ENCODE results near the gene ARSK. TPM values are rescaled to one million over a fixed set of nuclear protein-coding genes. Genes with fewer than 3 reads are reported as not detected.

The ARSK gene
- total and polyA plus RNA-seq, 2 donors from 2014 or later: 4.5 to 5.9 TPM

DNA sequence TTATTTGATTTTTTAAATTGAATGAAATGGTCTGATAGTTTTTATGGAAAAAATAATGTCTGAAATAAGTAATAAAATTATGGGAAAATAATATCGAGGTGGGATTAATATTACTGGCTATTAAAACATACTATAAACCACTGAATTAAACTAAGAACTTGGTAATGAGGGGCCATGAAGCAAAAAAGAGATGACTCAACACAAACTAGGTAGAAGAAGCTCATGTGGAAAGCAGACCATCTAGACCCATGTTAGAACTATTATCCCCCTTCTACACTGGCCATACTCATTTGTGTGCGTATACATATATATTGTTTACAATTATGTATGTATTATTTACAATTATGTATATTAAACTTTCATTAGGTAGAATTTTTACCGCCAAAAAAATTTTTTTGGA, 56.5 kb downstream of the ARSK start:
- no peak for FAIRE-seq
- Histone ChIP-seq H3K36me3 (ENCODE audit: control insufficient read depth in 2 of 3, insufficient read depth in 3 of 3, low read length in 3 of 3) (no peaks in the 10 kb centered on the region), H3K9ac (ENCODE audit: low read length in 3 of 3) (no peak overlapping the region), H3K4me1 (ENCODE audit: control insufficient read depth in 2 of 3, insufficient read depth in 2 of 3, low read depth in 1 of 3, low read length in 3 of 3) (no peaks in the 10 kb centered on the region), H3K27ac (ENCODE audit: low read depth in 2 of 2, low read length in 2 of 2) (no peak overlapping the region), H3K4me3 (ENCODE audit: low read length in 3 of 3) (no peak overlapping the region), H3K27me3 (ENCODE audit: control insufficient read depth, insufficient read depth, low read length) (no peaks in the 10 kb centered on the region), H3K9me3 (ENCODE audit: control insufficient read depth in 2 of 3, insufficient read depth in 1 of 3, low read length in 3 of 3) (no peaks in the 10 kb centered on the region)
- DNase-seq: no peak
- TF ChIP-seq, protein P1, sequence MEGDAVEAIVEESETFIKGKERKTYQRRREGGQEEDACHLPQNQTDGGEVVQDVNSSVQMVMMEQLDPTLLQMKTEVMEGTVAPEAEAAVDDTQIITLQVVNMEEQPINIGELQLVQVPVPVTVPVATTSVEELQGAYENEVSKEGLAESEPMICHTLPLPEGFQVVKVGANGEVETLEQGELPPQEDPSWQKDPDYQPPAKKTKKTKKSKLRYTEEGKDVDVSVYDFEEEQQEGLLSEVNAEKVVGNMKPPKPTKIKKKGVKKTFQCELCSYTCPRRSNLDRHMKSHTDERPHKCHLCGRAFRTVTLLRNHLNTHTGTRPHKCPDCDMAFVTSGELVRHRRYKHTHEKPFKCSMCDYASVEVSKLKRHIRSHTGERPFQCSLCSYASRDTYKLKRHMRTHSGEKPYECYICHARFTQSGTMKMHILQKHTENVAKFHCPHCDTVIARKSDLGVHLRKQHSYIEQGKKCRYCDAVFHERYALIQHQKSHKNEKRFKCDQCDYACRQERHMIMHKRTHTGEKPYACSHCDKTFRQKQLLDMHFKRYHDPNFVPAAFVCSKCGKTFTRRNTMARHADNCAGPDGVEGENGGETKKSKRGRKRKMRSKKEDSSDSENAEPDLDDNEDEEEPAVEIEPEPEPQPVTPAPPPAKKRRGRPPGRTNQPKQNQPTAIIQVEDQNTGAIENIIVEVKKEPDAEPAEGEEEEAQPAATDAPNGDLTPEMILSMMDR (IDR thresholded peaks at IDR 0.05; ENCODE audit: borderline replicate concordance, extremely low read depth, insufficient read depth): no peak
- intact Hi-C loops (cut with DNase I): no loop called here

DNA sequence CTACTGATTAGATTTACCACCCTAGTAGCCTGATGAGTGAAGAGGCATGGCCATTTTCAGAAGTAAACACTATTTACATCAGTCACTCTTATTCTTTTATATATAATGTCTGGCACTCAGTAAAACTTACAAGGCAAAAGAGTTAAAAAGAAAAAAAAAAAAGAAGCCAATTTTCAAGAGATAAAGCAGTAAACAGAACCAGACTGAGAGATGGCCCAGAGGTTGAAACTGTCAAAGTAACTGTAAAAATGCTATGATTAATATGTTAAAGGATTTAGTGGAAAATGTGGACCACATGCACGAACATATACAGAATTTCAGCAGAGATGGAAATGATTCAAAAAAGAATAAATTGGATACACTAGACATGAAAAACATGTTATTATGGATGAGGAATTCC, 58.6 kb downstream of the ARSK start:
- H3K27ac ChIP-seq (ENCODE audit: low read depth in 2 of 2, low read length in 2 of 2): no peak overlapping the region
- DNase-seq: no peak
- no peaks in the 10 kb centered on the region for H3K4me1 ChIP-seq (ENCODE audit: control insufficient read depth in 2 of 3, insufficient read depth in 2 of 3, low read depth in 1 of 3, low read length in 3 of 3)
- no peak for FAIRE-seq
- no peak overlapping the region for H3K4me3 ChIP-seq (ENCODE audit: low read length in 3 of 3)
- H3K9me3 ChIP-seq (ENCODE audit: control insufficient read depth in 2 of 3, insufficient read depth in 1 of 3, low read length in 3 of 3): no peaks in the 10 kb centered on the region
- no peaks in the 10 kb centered on the region for H3K36me3 ChIP-seq (ENCODE audit: control insufficient read depth in 2 of 3, insufficient read depth in 3 of 3, low read length in 3 of 3)
- no peaks in the 10 kb centered on the region for H3K27me3 ChIP-seq (ENCODE audit: control insufficient read depth, insufficient read depth, low read length)
- TF ChIP-seq, protein P1 (IDR thresholded peaks at IDR 0.05; ENCODE audit: borderline replicate concordance, extremely low read depth, insufficient read depth): no peak
- no peak overlapping the region for H3K9ac ChIP-seq (ENCODE audit: low read length in 3 of 3)
- intact Hi-C loops (cut with DNase I): no loop called here

DNA sequence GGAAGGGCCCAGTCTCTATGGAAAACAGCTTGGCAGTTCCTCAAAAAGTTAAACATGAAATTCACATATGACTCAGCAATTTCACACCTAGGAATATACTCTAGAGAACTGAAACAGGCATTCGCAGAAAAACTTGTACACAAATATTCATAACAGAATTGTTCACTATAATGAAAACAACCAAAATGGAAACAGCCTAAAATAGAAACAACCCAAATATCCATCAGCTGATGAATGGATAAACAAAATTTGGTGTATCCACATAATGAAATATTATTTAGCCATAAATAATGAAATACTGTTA, 60.2 kb downstream of the ARSK start:
- no peak overlapping the region for H3K4me3 ChIP-seq (ENCODE audit: low read length in 3 of 3)
- H3K36me3 ChIP-seq (ENCODE audit: control insufficient read depth in 2 of 3, insufficient read depth in 3 of 3, low read length in 3 of 3): no peaks in the 10 kb centered on the region
- no peak overlapping the region for H3K27ac ChIP-seq (ENCODE audit: low read depth in 2 of 2, low read length in 2 of 2)
- peaks cover 0 to 4% (median 0%) of the 10 kb centered on the region in 3 donors for H3K4me1 ChIP-seq (ENCODE audit: control insufficient read depth in 2 of 3, insufficient read depth in 2 of 3, low read depth in 1 of 3, low read length in 3 of 3)
- peaks cover 6% of the 10 kb centered on the region for H3K27me3 ChIP-seq (ENCODE audit: control insufficient read depth, insufficient read depth, low read length)
- no peak for DNase-seq
- no peaks in the 10 kb centered on the region for H3K9me3 ChIP-seq (ENCODE audit: control insufficient read depth in 2 of 3, insufficient read depth in 1 of 3, low read length in 3 of 3)
- no peak for FAIRE-seq
- TF ChIP-seq, protein P1 (IDR thresholded peaks at IDR 0.05; ENCODE audit: borderline replicate concordance, extremely low read depth, insufficient read depth): no peak
- H3K9ac ChIP-seq (ENCODE audit: low read length in 3 of 3): no peak overlapping the region
- intact Hi-C loops (cut with DNase I): no loop called here

GRCh38 chr5:95617057-95617456, 62.2 kb downstream of the ARSK start:
- H3K27me3 ChIP-seq (ENCODE audit: control insufficient read depth, insufficient read depth, low read length): peaks cover 6% of the 10 kb centered on the region
- H3K9ac ChIP-seq (ENCODE audit: low read length in 3 of 3): no peak overlapping the region
- H3K36me3 ChIP-seq (ENCODE audit: control insufficient read depth in 2 of 3, insufficient read depth in 3 of 3, low read length in 3 of 3): no peaks in the 10 kb centered on the region
- TF ChIP-seq, protein P1 (IDR thresholded peaks at IDR 0.05; ENCODE audit: borderline replicate concordance, extremely low read depth, insufficient read depth): no peak
- FAIRE-seq (no peak), DNase-seq (no peak)
- intact Hi-C loops (cut with DNase I): no loop called here
- H3K27ac ChIP-seq (ENCODE audit: low read depth in 2 of 2, low read length in 2 of 2): no peak overlapping the region
- H3K4me3 ChIP-seq (ENCODE audit: low read length in 3 of 3): no peak overlapping the region
- H3K4me1 ChIP-seq (ENCODE audit: control insufficient read depth in 2 of 3, insufficient read depth in 2 of 3, low read depth in 1 of 3, low read length in 3 of 3): peaks cover 0 to 4% (median 0%) of the 10 kb centered on the region in 3 donors
- no peaks in the 10 kb centered on the region for H3K9me3 ChIP-seq (ENCODE audit: control insufficient read depth in 2 of 3, insufficient read depth in 1 of 3, low read length in 3 of 3)

All from kidney (tissue), 14 donors.